Vagina (tissue), 2 donors: Measurements from ENCODE around the gene PPP1R12C.

Experiments
- POLR2A ChIP-seq, 2 donors: fragments of 450-650 bp; IDR thresholded peaks; one replicate each; pipeline ENCODE4 v1.6.1; 2017; ENCODE audit warnings: antibody characterized with exemption in 2 of 2, mild to moderate bottlenecking in 2 of 2, moderate library complexity in 2 of 2
- TF ChIP-seq, protein P1 (sequence below), 3 experiments: fragments of 450-650 bp in 2 of 3; fragments of 200-600 bp in 1 of 3; sonication (generic) in 1 of 3; IDR thresholded peaks; one replicate each; pipeline ENCODE4 v1.5.1; 2017 to 2019; ENCODE audit warnings: antibody characterized with exemption in 3 of 3, mild to moderate bottlenecking in 2 of 3, moderate library complexity in 2 of 3

DNA sequence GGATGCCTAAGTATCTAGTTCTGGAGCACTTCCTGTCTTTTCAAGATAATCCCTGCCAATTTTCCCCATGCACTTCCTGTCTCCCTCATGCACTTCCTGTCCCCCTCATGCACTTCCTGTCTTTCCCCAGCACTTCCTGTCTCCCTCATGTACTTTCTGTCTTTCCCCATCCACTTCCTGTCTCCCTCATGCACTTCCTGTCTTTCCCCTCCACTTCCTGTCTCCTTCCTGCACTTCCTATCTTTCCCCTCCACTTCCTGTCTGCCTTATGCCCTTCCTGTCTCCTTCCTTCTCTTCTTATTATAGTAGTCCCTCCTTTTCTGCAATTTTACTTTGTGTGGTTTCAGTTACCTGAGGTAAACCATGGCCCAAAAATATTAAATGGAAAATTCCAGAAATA, 34.6 kb upstream of the PPP1R12C start:
- no peak for TF ChIP-seq POLR2A (IDR thresholded peaks at IDR 0.05)
- TF ChIP-seq, protein P1, sequence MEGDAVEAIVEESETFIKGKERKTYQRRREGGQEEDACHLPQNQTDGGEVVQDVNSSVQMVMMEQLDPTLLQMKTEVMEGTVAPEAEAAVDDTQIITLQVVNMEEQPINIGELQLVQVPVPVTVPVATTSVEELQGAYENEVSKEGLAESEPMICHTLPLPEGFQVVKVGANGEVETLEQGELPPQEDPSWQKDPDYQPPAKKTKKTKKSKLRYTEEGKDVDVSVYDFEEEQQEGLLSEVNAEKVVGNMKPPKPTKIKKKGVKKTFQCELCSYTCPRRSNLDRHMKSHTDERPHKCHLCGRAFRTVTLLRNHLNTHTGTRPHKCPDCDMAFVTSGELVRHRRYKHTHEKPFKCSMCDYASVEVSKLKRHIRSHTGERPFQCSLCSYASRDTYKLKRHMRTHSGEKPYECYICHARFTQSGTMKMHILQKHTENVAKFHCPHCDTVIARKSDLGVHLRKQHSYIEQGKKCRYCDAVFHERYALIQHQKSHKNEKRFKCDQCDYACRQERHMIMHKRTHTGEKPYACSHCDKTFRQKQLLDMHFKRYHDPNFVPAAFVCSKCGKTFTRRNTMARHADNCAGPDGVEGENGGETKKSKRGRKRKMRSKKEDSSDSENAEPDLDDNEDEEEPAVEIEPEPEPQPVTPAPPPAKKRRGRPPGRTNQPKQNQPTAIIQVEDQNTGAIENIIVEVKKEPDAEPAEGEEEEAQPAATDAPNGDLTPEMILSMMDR (IDR thresholded peaks at IDR 0.05) = no peak
